ENCODE data around the gene ZBTB40.

GRCh38 chr1:22545141-22545540, 93.5 kb downstream of the ZBTB40 start:
- TF ChIP-seq CTCF (IDR thresholded peaks at IDR 0.05): no peak
- TF ChIP-seq EZH2 (IDR thresholded peaks at IDR 0.05): no peak
- no peak for TF ChIP-seq EZH2phosphoT487 (IDR thresholded peaks at IDR 0.05)

All from neural progenitor cell (in vitro differentiated cells).